CD4-positive, alpha-beta T cell treated with Interleukin-2 at 100 ng/mL for 4 hours (primary cell): ENCODE results near the gene WWC2.
"Not testable (repeated sequence)": the region's sequence is repeated elsewhere in the genome, so short reads cannot be mapped to it uniquely, and the experiment has no call there.

Source experiments
- DNase-seq: peaks from one replicate; pipeline ENCODE4 v3.0.0-alpha.2; 2020; ENCODE audit warnings: low spot score

WWC2 gene

GRCh38 chr4:183299464-183299863 is 200.4 kb downstream of the WWC2 start:
- DNase-seq: no peak

GRCh38 chr4:183300070-183300469 is 201.0 kb downstream of the WWC2 start:
- DNase-seq: no peak

GRCh38 chr4:183300655-183301054 is 201.6 kb downstream of the WWC2 start:
- DNase-seq: no peak

GRCh38 chr4:183303301-183303700 is 204.2 kb downstream of the WWC2 start:
- DNase-seq: no peak

GRCh38 chr4:183304067-183304466 is 205.0 kb downstream of the WWC2 start:
- DNase-seq: no peak

- no peak for DNase-seq
These were observed 205.5 kb downstream of the WWC2 start for GRCh38 chr4:183304538-183304937.

- no peak for DNase-seq
These were observed 207.8 kb downstream of the WWC2 start for GRCh38 chr4:183306811-183307210.

- DNase-seq: no peak
These were observed 213.8 kb downstream of the WWC2 start for GRCh38 chr4:183312841-183313240.

GRCh38 chr4:183314336-183314735 is 215.3 kb downstream of the WWC2 start:
- no peak for DNase-seq

GRCh38 chr4:183314806-183315205 is 215.7 kb downstream of the WWC2 start:
- DNase-seq: no peak

GRCh38 chr4:183318656-183319055 is 219.6 kb downstream of the WWC2 start:
- DNase-seq: no peak

- no peak for DNase-seq
These were observed 221.4 kb downstream of the WWC2 start, which contains the start of gene CLDN22 for GRCh38 chr4:183320211-183321059. Gene CLDN22 (minus strand): TSS chr4:183320276. CDS start chr4:183320218, 58 bp downstream.

GRCh38 chr4:183321079-183321478 is 222.0 kb downstream of the WWC2 start:
- DNase-seq: no peak

GRCh38 chr4:183321516-183321915 is 222.5 kb downstream of the WWC2 start:
- no peak for DNase-seq

- DNase-seq: no peak
These were observed 223.3 kb downstream of the WWC2 start, which contains the start of gene CLDN24 for GRCh38 chr4:183322326-183322725. Gene CLDN24 (minus strand): TSS chr4:183322426. CDS start chr4:183322426, 0 bp downstream.

GRCh38 chr4:183323295-183323694 is 224.2 kb downstream of the WWC2 start:
- DNase-seq: no peak

- DNase-seq: not testable (repeated sequence)
These were observed 225.0 kb downstream of the WWC2 start for GRCh38 chr4:183324056-183324455.

- DNase-seq: no peak
These were observed 225.6 kb downstream of the WWC2 start for GRCh38 chr4:183324619-183325018.

GRCh38 chr4:183326387-183326786 is 227.3 kb downstream of the WWC2 start:
- not testable (repeated sequence) for DNase-seq

- DNase-seq: no peak
These were observed 227.8 kb downstream of the WWC2 start for GRCh38 chr4:183326853-183327252.

GRCh38 chr4:183327827-183328226 is 228.8 kb downstream of the WWC2 start:
- no peak for DNase-seq

- DNase-seq: no peak
These were observed 229.8 kb downstream of the WWC2 start for GRCh38 chr4:183328832-183329231.

GRCh38 chr4:183329244-183329643 is 230.2 kb downstream of the WWC2 start:
- DNase-seq: no peak
